ENCODE results near the gene ARID1B. TPM values are rescaled to one million over a fixed set of nuclear protein-coding genes. Genes with fewer than 3 reads are reported as not detected.

Gene ARID1B
- total RNA-seq, 2 donors from 2014 or later = 65.1 to 99.4 TPM

- DNase-seq (ENCODE audit: low spot score) = no peak
- Histone ChIP-seq H3K36me3 (no peaks in the 10 kb centered on the region), H3K4me3 (no peak overlapping the region), H3K4me1 (replicated peaks) (peaks cover 4% of the 10 kb centered on the region), H3K27ac (no peak overlapping the region), H3K27me3 (replicated peaks; ENCODE audit: insufficient read depth) (no peaks in the 10 kb centered on the region), H3K9me3 (no peaks in the 10 kb centered on the region)
- no peak for TF ChIP-seq CTCF (IDR thresholded peaks at IDR 0.05)
- TF ChIP-seq POLR2AphosphoS5 (IDR thresholded peaks at IDR 0.05) = no peak
- TF ChIP-seq POLR2A (IDR thresholded peaks at IDR 0.05) = no peak
- WGBS = 24% methylated on average over 2 of the region's 2 CpGs
- intact Hi-C loops (cut with DNase I) = loop anchor here (5.0 kb wide), 1 partner anchor 337 kb away; no protein-coding TSS in a partner anchor
Measured at GRCh38 chr6:157023958-157024357, 246.8 kb downstream of the ARID1B start.

- Histone ChIP-seq H3K4me3 (no peak overlapping the region), H3K36me3 (no peaks in the 10 kb centered on the region), H3K27me3 (replicated peaks; ENCODE audit: insufficient read depth) (no peaks in the 10 kb centered on the region), H3K27ac (no peak overlapping the region), H3K4me1 (replicated peaks) (peaks cover 4% of the 10 kb centered on the region), H3K9me3 (no peaks in the 10 kb centered on the region)
- WGBS = 45% methylated on average over 3 of the region's 3 CpGs
- TF ChIP-seq CTCF (IDR thresholded peaks at IDR 0.05) = no peak
- DNase-seq (ENCODE audit: low spot score) = no peak
- intact Hi-C loops (cut with DNase I) = loop anchor here (5.0 kb wide), 1 partner anchor 337 kb away; no protein-coding TSS in a partner anchor
Measured at GRCh38 chr6:157024745-157025144, 247.6 kb downstream of the ARID1B start.

GRCh38 chr6:157025437-157025836 is 248.3 kb downstream of the ARID1B start:
- no peak overlapping the region for H3K27ac ChIP-seq
- TF ChIP-seq POLR2AphosphoS5 (IDR thresholded peaks at IDR 0.05) (no peak), CTCF (IDR thresholded peaks at IDR 0.05) (no peak), POLR2A (IDR thresholded peaks at IDR 0.05) (no peak)
- 53% methylated on average over 1 of the region's 1 CpG for WGBS

GRCh38 chr6:157029980-157030690 is 253.0 kb downstream of the ARID1B start:
- intact Hi-C loops (cut with DNase I) = loop anchor here (5.0 kb wide), 1 partner anchor 242 kb away; no protein-coding TSS in a partner anchor
- Histone ChIP-seq H3K36me3 (no peaks in the 10 kb centered on the region), H3K4me1 (replicated peaks) (no peaks in the 10 kb centered on the region), H3K27me3 (replicated peaks; ENCODE audit: insufficient read depth) (no peaks in the 10 kb centered on the region), H3K4me3 (no peak overlapping the region), H3K9me3 (no peaks in the 10 kb centered on the region), H3K27ac (no peak overlapping the region)
- WGBS = 89% methylated on average over 4 of the region's 4 CpGs
- TF ChIP-seq POLR2A (IDR thresholded peaks at IDR 0.05) = no peak
- no peak for TF ChIP-seq CTCF (IDR thresholded peaks at IDR 0.05)
- no peak for TF ChIP-seq POLR2AphosphoS5 (IDR thresholded peaks at IDR 0.05)
- DNase-seq (ENCODE audit: low spot score) = no peak

More at GRCh38 chr6:157025437-157025836, 248.3 kb downstream of the ARID1B start:
- DNase-seq (ENCODE audit: low spot score) = no peak
- intact Hi-C loops (cut with DNase I) = no loop called here
- peaks cover 4% of the 10 kb centered on the region for H3K4me1 ChIP-seq (replicated peaks)
- H3K27me3 ChIP-seq (replicated peaks; ENCODE audit: insufficient read depth) = no peaks in the 10 kb centered on the region
- H3K4me3 ChIP-seq = no peak overlapping the region
- no peaks in the 10 kb centered on the region for H3K36me3 ChIP-seq
- H3K9me3 ChIP-seq = no peaks in the 10 kb centered on the region

GRCh38 chr6:157030755-157031154 is 253.6 kb downstream of the ARID1B start:
- 96% methylated on average over 10 of the region's 10 CpGs for WGBS
- H3K4me3 ChIP-seq = no peak overlapping the region
- H3K27me3 ChIP-seq (replicated peaks; ENCODE audit: insufficient read depth) = no peaks in the 10 kb centered on the region
- no peaks in the 10 kb centered on the region for H3K9me3 ChIP-seq
- intact Hi-C loops (cut with DNase I) = loop anchor here (5.0 kb wide), 1 partner anchor 242 kb away; no protein-coding TSS in a partner anchor
- H3K36me3 ChIP-seq = no peaks in the 10 kb centered on the region
- no peak overlapping the region for H3K27ac ChIP-seq
- peaks cover 6% of the 10 kb centered on the region for H3K4me1 ChIP-seq (replicated peaks)
- TF ChIP-seq CTCF (IDR thresholded peaks at IDR 0.05) = no peak
- TF ChIP-seq POLR2AphosphoS5 (IDR thresholded peaks at IDR 0.05) = no peak
- TF ChIP-seq POLR2A (IDR thresholded peaks at IDR 0.05) = no peak
- no peak for DNase-seq (ENCODE audit: low spot score)

Measured in prostate gland (tissue), 2 donors.